ENCODE results near the gene LPP.

Gene LPP

DNA sequence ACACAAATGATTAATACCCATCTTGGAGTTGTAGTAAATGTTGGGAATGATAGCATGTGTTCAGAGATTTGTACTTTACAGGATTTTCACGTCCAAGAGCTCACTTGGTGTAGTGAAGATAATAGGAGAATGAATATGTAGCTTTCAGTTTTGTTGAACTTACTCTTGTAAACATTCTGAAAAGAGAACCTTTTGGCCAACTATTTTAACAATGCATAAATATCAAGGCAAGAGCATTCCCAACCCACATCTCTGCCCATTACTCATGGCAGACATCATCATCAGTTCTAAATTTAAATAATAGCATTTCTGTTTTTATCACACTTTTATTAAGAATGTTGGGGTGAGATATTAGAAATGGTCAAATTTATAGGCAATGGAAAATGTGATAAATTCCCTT, 552.6 kb downstream of the LPP start:
- FAIRE-seq = no peak
- TF ChIP-seq TAF1 (IDR thresholded peaks at IDR 0.05; ENCODE audit: low read depth, low read length) = no peak
- no peak for TF ChIP-seq SPI1 (IDR thresholded peaks at IDR 0.05; ENCODE audit: low read depth, low read length)
- TF ChIP-seq POLR2A (IDR thresholded peaks at IDR 0.05; ENCODE audit: low read depth, low read length) = no peak
- no peak for TF ChIP-seq POLR2AphosphoS5 (IDR thresholded peaks at IDR 0.05; ENCODE audit: low read depth, low read length)
- no peak for TF ChIP-seq POU2F2 (IDR thresholded peaks at IDR 0.05; ENCODE audit: low read depth, low read length)
- TF ChIP-seq PAX5 (IDR thresholded peaks at IDR 0.05; ENCODE audit: insufficient read depth, low read length, severe bottlenecking) = no peak

DNA sequence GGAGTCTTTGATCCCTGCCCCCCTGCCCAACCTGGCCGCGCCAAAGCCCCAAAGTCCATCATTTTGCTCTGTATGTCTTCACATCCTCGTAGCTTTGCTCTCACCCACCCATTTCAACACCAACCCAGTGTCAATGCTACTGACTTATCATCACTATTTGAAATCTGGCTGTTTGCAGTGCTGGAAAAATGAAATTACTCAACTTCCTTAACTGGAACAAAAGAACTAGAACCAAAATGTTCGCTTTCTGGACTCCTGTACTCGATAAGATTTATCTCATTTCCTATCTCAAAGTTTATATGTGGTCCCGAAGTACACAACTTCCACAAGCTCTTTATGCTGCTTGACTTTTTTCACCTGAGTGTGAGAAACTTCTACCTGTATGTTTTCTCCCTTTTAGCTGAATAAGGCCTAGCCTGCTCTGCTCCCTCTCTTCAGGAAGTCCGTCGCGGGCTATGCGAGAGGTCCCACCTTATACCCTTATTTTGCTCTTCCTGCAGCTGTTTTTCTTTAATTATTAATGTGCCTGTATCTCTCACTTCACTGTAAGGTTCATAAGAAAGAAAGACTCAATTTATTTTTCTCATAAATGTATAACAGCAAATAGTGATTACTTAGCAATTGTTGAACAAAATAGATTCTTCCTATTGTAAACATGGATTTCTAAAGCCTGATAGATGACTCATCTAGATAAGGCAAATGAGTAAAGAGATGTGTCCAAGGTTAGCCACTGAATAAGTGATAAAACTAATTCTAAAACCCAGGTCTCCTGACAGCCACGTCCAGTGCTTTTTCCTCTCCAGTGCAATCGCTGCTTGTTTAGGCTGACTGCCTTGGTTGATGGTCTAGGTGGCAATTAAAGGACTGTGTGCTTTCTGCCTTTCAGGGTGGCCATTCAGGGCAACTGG, 553.7 kb downstream of the LPP start:
- FAIRE-seq (no peak), DNase-seq (ENCODE audit: insufficient read length, low spot score) (no peak)
- no peak for TF ChIP-seq POU2F2 (IDR thresholded peaks at IDR 0.05; ENCODE audit: low read depth, low read length)
- no peak for TF ChIP-seq TAF1 (IDR thresholded peaks at IDR 0.05; ENCODE audit: low read depth, low read length)
- TF ChIP-seq PAX5 (IDR thresholded peaks at IDR 0.05; ENCODE audit: insufficient read depth, low read length, severe bottlenecking) = no peak
- no peak for TF ChIP-seq POLR2A (IDR thresholded peaks at IDR 0.05; ENCODE audit: low read depth, low read length)
- TF ChIP-seq POLR2AphosphoS5 (IDR thresholded peaks at IDR 0.05; ENCODE audit: low read depth, low read length) = no peak
- no peak for TF ChIP-seq SPI1 (IDR thresholded peaks at IDR 0.05; ENCODE audit: low read depth, low read length)

More for the DNA sequence above, 552.6 kb downstream of the LPP start:
- DNase-seq (ENCODE audit: insufficient read length, low spot score) = no peak

GRCh38 chr3:188711881-188712247, 557.9 kb downstream of the LPP start:
- no peak for TF ChIP-seq PAX5 (IDR thresholded peaks at IDR 0.05; ENCODE audit: insufficient read depth, low read length, severe bottlenecking)
- FAIRE-seq (no peak), DNase-seq (ENCODE audit: insufficient read length, low spot score) (no peak)

DNA sequence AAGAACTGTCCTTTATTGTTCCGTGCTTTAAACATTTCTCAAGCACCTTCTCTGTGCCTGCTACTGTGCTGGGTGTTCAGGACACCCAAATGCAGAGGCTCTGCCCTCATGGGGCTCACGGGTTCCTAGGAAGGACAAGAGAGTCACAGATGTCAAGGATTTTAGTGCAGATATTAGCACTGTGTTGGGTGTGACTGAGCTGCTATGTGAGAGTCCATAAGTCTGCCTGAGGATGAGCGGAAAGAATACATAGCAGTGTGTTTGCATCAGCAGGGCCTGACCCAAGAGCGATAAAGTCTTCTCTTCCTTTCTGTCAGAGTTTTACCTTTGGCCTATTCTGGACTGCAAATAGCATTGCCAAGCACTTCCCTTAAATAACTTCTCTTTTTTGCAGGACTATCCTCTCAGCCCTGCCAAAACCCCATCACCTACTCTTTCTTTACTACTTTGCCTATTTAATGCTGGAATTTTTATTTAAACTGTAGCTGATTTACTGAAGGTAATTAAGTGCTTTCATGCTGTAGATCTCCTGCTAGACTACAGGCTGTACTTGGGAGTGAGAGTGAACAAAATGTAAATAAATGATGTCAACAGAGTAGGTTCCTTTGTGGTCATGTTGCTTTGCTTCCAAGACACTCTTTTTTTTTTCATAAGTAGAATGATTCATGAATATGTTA, 558.4 kb downstream of the LPP start:
- FAIRE-seq (no peak), DNase-seq (ENCODE audit: insufficient read length, low spot score) (no peak)
- TF ChIP-seq POU2F2 (IDR thresholded peaks at IDR 0.05; ENCODE audit: low read depth, low read length) (no peak), PAX5 (IDR thresholded peaks at IDR 0.05; ENCODE audit: insufficient read depth, low read length, severe bottlenecking) (no peak), POLR2A (IDR thresholded peaks at IDR 0.05; ENCODE audit: low read depth, low read length) (no peak), SPI1 (IDR thresholded peaks at IDR 0.05; ENCODE audit: low read depth, low read length) (no peak), TAF1 (IDR thresholded peaks at IDR 0.05; ENCODE audit: low read depth, low read length) (no peak), POLR2AphosphoS5 (IDR thresholded peaks at IDR 0.05; ENCODE audit: low read depth, low read length) (no peak)

GRCh38 chr3:188712991-188713390, 559.0 kb downstream of the LPP start:
- no peak for FAIRE-seq
- TF ChIP-seq POU2F2 (IDR thresholded peaks at IDR 0.05; ENCODE audit: low read depth, low read length) (no peak), SPI1 (IDR thresholded peaks at IDR 0.05; ENCODE audit: low read depth, low read length) (no peak), POLR2AphosphoS5 (IDR thresholded peaks at IDR 0.05; ENCODE audit: low read depth, low read length) (no peak), PAX5 (IDR thresholded peaks at IDR 0.05; ENCODE audit: insufficient read depth, low read length, severe bottlenecking) (no peak), TAF1 (IDR thresholded peaks at IDR 0.05; ENCODE audit: low read depth, low read length) (no peak), POLR2A (IDR thresholded peaks at IDR 0.05; ENCODE audit: low read depth, low read length) (no peak)
- no peak for DNase-seq (ENCODE audit: insufficient read length, low spot score)

DNA sequence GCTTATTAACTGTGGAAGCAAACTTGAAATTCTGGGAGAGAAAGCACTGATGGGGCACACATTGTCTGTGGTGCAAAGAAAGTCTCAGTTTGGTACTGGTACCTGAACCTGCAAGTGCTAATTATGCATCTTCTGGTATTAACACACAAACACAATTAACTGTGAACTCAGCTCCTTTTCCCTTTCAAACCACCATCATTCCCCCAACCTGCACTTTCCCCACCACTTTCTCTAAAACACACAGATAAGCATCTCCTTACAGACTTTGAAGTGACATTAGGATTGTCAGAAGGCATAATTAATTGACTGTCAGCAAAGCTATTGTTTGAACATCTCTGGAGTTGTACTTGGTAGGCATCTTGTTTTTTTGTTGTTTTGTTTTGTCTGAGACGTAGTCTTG, 565.6 kb downstream of the LPP start:
- DNase-seq (ENCODE audit: insufficient read length, low spot score) = no peak
- TF ChIP-seq SPI1 (IDR thresholded peaks at IDR 0.05; ENCODE audit: low read depth, low read length) (no peak), POLR2AphosphoS5 (IDR thresholded peaks at IDR 0.05; ENCODE audit: low read depth, low read length) (no peak), TAF1 (IDR thresholded peaks at IDR 0.05; ENCODE audit: low read depth, low read length) (no peak), POLR2A (IDR thresholded peaks at IDR 0.05; ENCODE audit: low read depth, low read length) (no peak), PAX5 (IDR thresholded peaks at IDR 0.05; ENCODE audit: insufficient read depth, low read length, severe bottlenecking) (no peak)
- no peak for FAIRE-seq

DNA sequence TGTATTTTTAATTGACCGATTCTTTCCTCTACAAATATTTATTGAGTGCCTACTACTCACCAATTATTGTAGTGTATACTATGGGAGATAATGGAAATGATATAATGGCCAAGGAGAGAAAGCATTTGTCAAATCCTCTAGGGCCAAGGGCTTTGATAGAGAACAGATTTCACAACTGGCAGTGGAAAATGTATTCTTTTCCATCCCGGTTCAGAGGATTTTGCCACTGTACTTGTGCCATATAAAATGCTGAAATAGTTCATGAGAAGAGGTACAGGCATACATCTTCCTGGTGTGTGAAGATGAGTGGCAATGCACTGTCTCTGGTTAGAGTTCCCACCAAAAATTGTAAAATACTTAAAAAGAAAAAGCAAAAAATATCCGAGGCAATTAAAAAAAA, 566.3 kb downstream of the LPP start:
- FAIRE-seq (no peak), DNase-seq (ENCODE audit: insufficient read length, low spot score) (no peak)
- TF ChIP-seq SPI1 (IDR thresholded peaks at IDR 0.05; ENCODE audit: low read depth, low read length) (no peak), POLR2AphosphoS5 (IDR thresholded peaks at IDR 0.05; ENCODE audit: low read depth, low read length) (no peak), PAX5 (IDR thresholded peaks at IDR 0.05; ENCODE audit: insufficient read depth, low read length, severe bottlenecking) (no peak), POU2F2 (IDR thresholded peaks at IDR 0.05; ENCODE audit: low read depth, low read length) (no peak), TAF1 (IDR thresholded peaks at IDR 0.05; ENCODE audit: low read depth, low read length) (no peak), POLR2A (IDR thresholded peaks at IDR 0.05; ENCODE audit: low read depth, low read length) (no peak)

- no peak for FAIRE-seq
- TF ChIP-seq SPI1 (IDR thresholded peaks at IDR 0.05; ENCODE audit: low read depth, low read length) (no peak), POU2F2 (IDR thresholded peaks at IDR 0.05; ENCODE audit: low read depth, low read length) (no peak), POLR2AphosphoS5 (IDR thresholded peaks at IDR 0.05; ENCODE audit: low read depth, low read length) (no peak), TAF1 (IDR thresholded peaks at IDR 0.05; ENCODE audit: low read depth, low read length) (no peak), POLR2A (IDR thresholded peaks at IDR 0.05; ENCODE audit: low read depth, low read length) (no peak), PAX5 (IDR thresholded peaks at IDR 0.05; ENCODE audit: insufficient read depth, low read length, severe bottlenecking) (no peak)
- DNase-seq (ENCODE audit: insufficient read length, low spot score) = no peak
Observed at GRCh38 chr3:188720636-188721035, 566.7 kb downstream of the LPP start.

- TF ChIP-seq POU2F2 (IDR thresholded peaks at IDR 0.05; ENCODE audit: low read depth, low read length) = no peak
- no peak for TF ChIP-seq POLR2A (IDR thresholded peaks at IDR 0.05; ENCODE audit: low read depth, low read length)
- no peak for TF ChIP-seq POLR2AphosphoS5 (IDR thresholded peaks at IDR 0.05; ENCODE audit: low read depth, low read length)
- no peak for TF ChIP-seq SPI1 (IDR thresholded peaks at IDR 0.05; ENCODE audit: low read depth, low read length)
- TF ChIP-seq PAX5 (IDR thresholded peaks at IDR 0.05; ENCODE audit: insufficient read depth, low read length, severe bottlenecking) = no peak
- no peak for TF ChIP-seq TAF1 (IDR thresholded peaks at IDR 0.05; ENCODE audit: low read depth, low read length)
- no peak for FAIRE-seq
Observed at GRCh38 chr3:188721312-188721711, 567.4 kb downstream of the LPP start.

More at GRCh38 chr3:188721312-188721711, 567.4 kb downstream of the LPP start:
- no peak for DNase-seq (ENCODE audit: insufficient read length, low spot score)

All from GM12891 (cell line).